T-helper 17 cell (primary cell): ENCODE data around the gene ATAT1. TPM values are rescaled to one million over a fixed set of nuclear protein-coding genes. Genes with fewer than 3 reads are reported as not detected.

ENCODE experiments used
- ATAC-seq: fragments of 150-1000 bp; cut with Tn5 transposase; 2 replicates; pipeline ENCODE4 v1.10.0; 2021; ENCODE audit warnings: mild to moderate bottlenecking, moderate library complexity
- DNase-seq, 3 donors: peaks; one replicate each; pipeline versions ENCODE4 v3.0.0 to v3.0.0-alpha.2; 2020 to 2021
- H3K9me3 ChIP-seq: one replicate; pipeline ENCODE4 v1.7.0; 2013; ENCODE audit warnings: low read length, mild to moderate bottlenecking; ENCODE audit not compliant: control insufficient read depth, poor library complexity, severe bottlenecking
- H3K27ac Mint-ChIP-seq: one replicate; pipeline ENCODE4 v1.8.0; 2022; ENCODE audit warnings: mild to moderate bottlenecking, moderate library complexity, mixed read lengths
- H3K27me3 Mint-ChIP-seq: one replicate; pipeline ENCODE4 v1.8.0; 2022; ENCODE audit warnings: mixed read lengths
- H3K36me3 Mint-ChIP-seq: one replicate; pipeline ENCODE4 v1.8.0; 2022; ENCODE audit warnings: low read depth, mixed read lengths
- H3K4me1 Mint-ChIP-seq: one replicate; pipeline ENCODE4 v1.8.0; 2022; ENCODE audit warnings: mild to moderate bottlenecking, mixed read lengths
- H3K4me3 Mint-ChIP-seq: one replicate; pipeline ENCODE4 v1.8.0; 2022; ENCODE audit warnings: mild to moderate bottlenecking, moderate library complexity, mixed read lengths
- total RNA-seq, 4 donors: library from RNA in 2 of 4; stranded (reverse) in 2 of 4; gene quantifications; one replicate each; pipeline ENCODE4 v1.2.3 and lab custom pipeline; 2022 to 2026

Gene ATAT1
- total RNA-seq, 2 donors from 2014 or later, result 5.6 to 6.6 TPM

DNA sequence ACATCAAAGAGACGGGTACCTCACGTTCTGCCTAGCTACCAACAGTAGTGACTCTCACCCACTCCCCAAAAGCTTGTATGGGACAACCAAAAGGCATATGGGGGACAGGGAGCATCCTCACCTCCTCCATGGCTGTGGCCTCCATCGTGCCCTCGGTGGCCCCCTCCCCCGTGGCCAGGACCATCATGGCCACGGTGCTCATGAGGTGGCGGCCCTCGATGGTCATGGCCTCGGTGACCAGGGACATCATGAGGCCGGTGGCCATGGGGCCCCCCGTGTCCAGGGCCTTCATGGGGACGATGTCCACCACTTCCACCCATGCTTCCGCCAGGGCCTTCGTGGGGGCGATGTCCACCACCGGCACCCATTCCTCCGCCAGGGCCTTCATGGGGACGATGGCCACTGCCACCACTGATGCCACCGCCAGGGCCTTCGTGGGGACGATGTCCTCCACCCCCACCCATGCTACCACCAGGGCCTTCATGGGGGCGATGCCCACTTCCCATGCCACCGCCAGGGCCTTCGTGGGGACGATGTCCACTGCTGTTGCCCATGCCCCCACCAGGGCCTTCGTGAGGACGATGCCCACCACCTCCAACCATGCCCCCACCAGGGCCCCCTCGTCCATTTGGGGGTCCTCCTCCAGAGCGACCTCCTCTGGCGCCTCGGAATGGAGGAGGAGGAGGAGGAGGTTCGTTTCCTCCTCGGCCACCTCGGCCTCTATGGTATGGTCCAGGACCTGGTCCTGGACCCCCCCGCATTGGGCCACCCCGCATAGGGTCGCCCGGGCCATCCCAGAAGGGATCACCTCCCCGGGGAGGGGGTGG lies 24.6 kb upstream of the ATAT1 start:
- ATAC-seq (no peak), DNase-seq (no peak)
- H3K4me1 Mint-ChIP-seq, result peaks cover 18% of the 10 kb centered on the region
- H3K27me3 Mint-ChIP-seq, result no peaks in the 10 kb centered on the region
- H3K4me3 Mint-ChIP-seq, result no peak overlapping the region
- peak overlapping the region; percentile 27 for H3K27ac Mint-ChIP-seq
- H3K9me3 ChIP-seq, result no peaks in the 10 kb centered on the region
- peaks cover 12% of the 10 kb centered on the region for H3K36me3 Mint-ChIP-seq

- Mint-ChIP-seq H3K36me3 (peaks cover 19% of the 10 kb centered on the region), H3K27ac (no peak overlapping the region), H3K4me3 (no peak overlapping the region), H3K4me1 (peaks cover 19% of the 10 kb centered on the region), H3K27me3 (no peaks in the 10 kb centered on the region)
- no peak for DNase-seq
- ATAC-seq, result no peak
- no peaks in the 10 kb centered on the region for H3K9me3 ChIP-seq
Measured at GRCh38 chr6:30603961-30604360, 22.7 kb upstream of the ATAT1 start.

DNA sequence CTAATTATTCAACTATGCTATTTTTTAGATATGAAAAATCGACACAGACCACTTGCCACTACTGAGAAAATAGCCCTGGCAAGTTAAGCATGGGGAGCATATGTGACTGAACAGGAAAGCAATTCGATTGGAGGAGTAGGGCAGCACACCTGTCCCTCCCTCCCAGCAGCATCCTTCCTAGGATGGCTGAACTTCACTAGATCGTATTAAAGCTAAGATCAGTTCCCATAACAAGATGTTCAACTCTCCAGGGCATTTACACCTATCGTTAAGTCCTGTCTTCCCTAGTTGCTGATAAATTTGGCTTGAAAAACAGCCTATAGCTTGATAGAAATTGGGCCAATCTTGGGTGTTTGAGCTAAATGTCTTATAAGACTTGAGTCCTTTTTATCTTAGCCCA lies 16.6 kb upstream of the ATAT1 start:
- Mint-ChIP-seq H3K27me3 (no peaks in the 10 kb centered on the region), H3K27ac (peak overlapping the region; percentile 97), H3K4me1 (peaks cover 52% of the 10 kb centered on the region), H3K36me3 (peaks cover 16% of the 10 kb centered on the region), H3K4me3 (no peak overlapping the region)
- ATAC-seq, result no peak
- no peaks in the 10 kb centered on the region for H3K9me3 ChIP-seq
- DNase-seq, result no peak

DNA sequence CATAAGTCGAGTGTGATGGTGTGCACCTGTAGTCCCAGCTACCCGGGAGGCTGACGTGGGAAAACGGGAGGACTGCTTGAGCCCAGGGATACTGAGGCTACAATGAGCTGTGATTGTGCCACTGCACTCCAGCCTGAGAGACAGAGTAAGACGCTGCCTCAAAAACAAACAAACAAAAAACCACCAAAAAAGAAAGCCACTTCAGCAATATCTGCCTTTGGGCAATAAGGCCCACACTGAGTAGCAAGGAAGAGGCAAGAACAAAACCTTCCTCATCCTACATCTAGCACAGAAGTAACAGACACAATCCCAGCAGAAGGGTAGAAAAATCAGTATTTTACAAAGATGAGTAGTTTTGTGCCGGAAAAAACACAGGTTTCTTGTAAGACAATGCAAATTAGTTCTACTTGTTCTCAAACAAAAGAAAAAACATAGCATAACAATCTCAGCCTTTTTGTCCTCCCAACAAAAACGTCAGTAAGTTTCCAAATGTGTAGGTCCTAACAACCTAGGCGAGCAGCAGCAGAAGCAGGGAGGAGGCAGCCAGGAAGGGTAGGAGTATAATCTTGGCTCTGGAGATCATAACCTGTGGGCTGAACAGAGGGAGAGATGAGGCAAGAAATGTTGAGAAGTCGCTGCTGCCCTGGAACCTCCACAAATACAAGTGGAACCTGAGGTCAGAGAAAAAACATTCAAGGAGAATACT lies 15.4 kb upstream of the ATAT1 start:
- peak overlapping the region; percentile 97 for H3K27ac Mint-ChIP-seq
- peaks cover 57% of the 10 kb centered on the region for H3K4me1 Mint-ChIP-seq
- ATAC-seq (no peak), DNase-seq (no peak)
- no peaks in the 10 kb centered on the region for H3K27me3 Mint-ChIP-seq
- H3K9me3 ChIP-seq, result no peaks in the 10 kb centered on the region
- H3K4me3 Mint-ChIP-seq, result no peak overlapping the region
- peaks cover 22% of the 10 kb centered on the region for H3K36me3 Mint-ChIP-seq

GRCh38 chr6:30611856-30612194 lies 14.8 kb upstream of the ATAT1 start:
- Mint-ChIP-seq H3K4me3 (no peak overlapping the region), H3K4me1 (peaks cover 56% of the 10 kb centered on the region), H3K27me3 (no peaks in the 10 kb centered on the region), H3K36me3 (peaks cover 21% of the 10 kb centered on the region), H3K27ac (peak overlapping the region; percentile 97)
- DNase-seq, result no peak
- no peaks in the 10 kb centered on the region for H3K9me3 ChIP-seq
- ATAC-seq, result no peak

- peaks cover 24% of the 10 kb centered on the region for H3K36me3 Mint-ChIP-seq
- peaks cover 59% of the 10 kb centered on the region for H3K4me1 Mint-ChIP-seq
- no peaks in the 10 kb centered on the region for H3K27me3 Mint-ChIP-seq
- no peak for ATAC-seq
- DNase-seq, result no peak
- peak overlapping the region; percentile 97 for H3K27ac Mint-ChIP-seq
- H3K4me3 Mint-ChIP-seq, result no peak overlapping the region
- no peaks in the 10 kb centered on the region for H3K9me3 ChIP-seq
Measured at GRCh38 chr6:30612213-30612612, 14.5 kb upstream of the ATAT1 start.

GRCh38 chr6:30612687-30613248 lies 13.9 kb upstream of the ATAT1 start:
- Mint-ChIP-seq H3K4me3 (no peak overlapping the region), H3K4me1 (peaks cover 56% of the 10 kb centered on the region)

DNA sequence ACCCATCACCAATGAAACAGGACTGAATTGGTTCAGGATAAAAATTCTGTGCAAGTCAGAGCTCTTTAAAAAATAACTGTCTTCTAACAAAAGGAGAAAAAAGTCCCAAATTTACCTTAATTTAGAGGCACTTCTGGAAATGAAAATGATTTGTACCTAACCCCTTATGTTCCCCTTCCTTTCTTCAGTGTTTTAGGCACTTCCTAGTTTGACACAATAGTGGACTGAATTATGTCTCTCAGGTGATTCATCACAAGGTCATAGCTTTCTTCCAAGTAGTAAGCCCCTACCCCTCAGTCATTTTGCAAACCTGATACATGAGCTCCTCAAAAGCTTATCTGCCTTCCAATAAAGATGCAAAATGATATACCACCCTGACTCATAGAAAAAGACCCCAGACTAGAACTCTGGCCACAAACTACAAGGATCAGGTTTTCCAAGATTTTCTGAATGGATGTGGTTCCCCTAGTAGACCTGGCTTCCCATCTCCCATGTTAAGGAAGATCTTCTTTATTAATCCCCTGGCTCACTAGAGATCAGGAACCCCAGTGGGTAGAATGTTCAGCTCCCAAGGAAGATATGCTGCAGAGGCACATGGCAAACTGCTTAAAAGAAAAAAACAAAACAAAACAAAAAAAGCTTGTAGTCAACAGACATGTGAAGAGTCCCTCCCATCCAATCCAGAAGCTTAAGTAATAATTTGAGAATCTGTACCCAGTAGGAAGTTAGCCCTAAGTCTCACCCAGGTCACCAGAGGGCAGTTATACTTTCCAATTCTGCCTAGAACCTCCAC lies 13.2 kb upstream of the ATAT1 start:
- Mint-ChIP-seq H3K36me3 (peaks cover 21% of the 10 kb centered on the region), H3K27ac (peak overlapping the region; percentile 97), H3K4me1 (peaks cover 58% of the 10 kb centered on the region), H3K27me3 (no peaks in the 10 kb centered on the region), H3K4me3 (peak overlapping the region; percentile 88)
- DNase-seq (no peak), ATAC-seq (no peak)
- no peaks in the 10 kb centered on the region for H3K9me3 ChIP-seq

More at GRCh38 chr6:30612687-30613248, 13.9 kb upstream of the ATAT1 start:
- DNase-seq (no peak), ATAC-seq (no peak)
- H3K9me3 ChIP-seq, result no peaks in the 10 kb centered on the region
- peaks cover 21% of the 10 kb centered on the region for H3K36me3 Mint-ChIP-seq
- no peaks in the 10 kb centered on the region for H3K27me3 Mint-ChIP-seq
- H3K27ac Mint-ChIP-seq, result peak overlapping the region; percentile 97

GRCh38 chr6:30614044-30614842 lies 12.4 kb upstream of the ATAT1 start:
- Mint-ChIP-seq H3K27ac (peak overlapping the region; percentile 97), H3K27me3 (no peaks in the 10 kb centered on the region), H3K36me3 (peaks cover 17% of the 10 kb centered on the region), H3K4me3 (peak overlapping the region; percentile 89), H3K4me1 (peaks cover 55% of the 10 kb centered on the region)
- ATAC-seq (no peak), DNase-seq (no peak)
- H3K9me3 ChIP-seq, result no peaks in the 10 kb centered on the region

DNA sequence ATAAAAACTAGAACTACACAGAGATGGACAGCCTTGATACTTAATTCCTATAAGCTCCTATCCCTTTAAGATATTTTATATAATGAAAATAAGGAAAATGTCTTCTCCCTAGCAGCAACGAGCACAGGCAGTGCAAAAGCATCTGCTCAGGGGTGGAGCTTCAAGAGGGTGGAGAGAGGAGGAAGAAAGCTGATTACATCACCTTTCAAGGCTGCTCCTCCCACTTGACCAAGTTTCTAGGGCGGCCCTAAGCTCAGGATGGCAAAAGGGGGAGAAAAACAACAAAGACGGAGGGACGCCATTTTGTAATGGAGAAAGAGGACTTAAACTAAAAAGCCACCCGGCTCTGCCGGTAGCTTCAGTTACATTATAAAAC lies 11.8 kb upstream of the ATAT1 start:
- Mint-ChIP-seq H3K4me3 (peak overlapping the region; percentile 89), H3K27ac (peak overlapping the region; percentile 97), H3K27me3 (no peaks in the 10 kb centered on the region), H3K4me1 (peaks cover 49% of the 10 kb centered on the region), H3K36me3 (peaks cover 17% of the 10 kb centered on the region)
- DNase-seq (peak; percentile 60 to 75 (median 72)), ATAC-seq (peak; percentile 65)
- no peaks in the 10 kb centered on the region for H3K9me3 ChIP-seq

- no peaks in the 10 kb centered on the region for H3K27me3 Mint-ChIP-seq
- H3K36me3 Mint-ChIP-seq, result peaks cover 17% of the 10 kb centered on the region
- H3K4me3 Mint-ChIP-seq, result peak overlapping the region; percentile 89
- DNase-seq, result peak in 1 of 3 donors; percentile 19
- no peak for ATAC-seq
- peak overlapping the region; percentile 97 for H3K27ac Mint-ChIP-seq
- H3K4me1 Mint-ChIP-seq, result peaks cover 47% of the 10 kb centered on the region
- no peaks in the 10 kb centered on the region for H3K9me3 ChIP-seq
Measured at GRCh38 chr6:30615219-30615957, 11.3 kb upstream of the ATAT1 start.
